ENCODE results near the gene MAST4.

GRCh38 chr5:66881480-66882161 lies 285.4 kb downstream of the MAST4 start:
- TF ChIP-seq EP300 (IDR thresholded peaks at IDR 0.05) = no peak
- TF ChIP-seq POLR2A (IDR thresholded peaks at IDR 0.05) = no peak
- no peak for TF ChIP-seq CTCF (IDR thresholded peaks at IDR 0.05)

Measured in tibial nerve (tissue), 4 donors.